IPS DF 4.7 (cell line): ENCODE results near the gene MAP3K13.
"Not testable (repeated sequence)": the region's sequence is repeated elsewhere in the genome, so short reads cannot be mapped to it uniquely, and the experiment has no call there.

Source experiments
- DNase-seq: peaks from one replicate; pipeline ENCODE4 v3.0.0-alpha.2; 2013; ENCODE audit warnings: low spot score; ENCODE audit errors: extremely low read depth

MAP3K13 gene

DNA sequence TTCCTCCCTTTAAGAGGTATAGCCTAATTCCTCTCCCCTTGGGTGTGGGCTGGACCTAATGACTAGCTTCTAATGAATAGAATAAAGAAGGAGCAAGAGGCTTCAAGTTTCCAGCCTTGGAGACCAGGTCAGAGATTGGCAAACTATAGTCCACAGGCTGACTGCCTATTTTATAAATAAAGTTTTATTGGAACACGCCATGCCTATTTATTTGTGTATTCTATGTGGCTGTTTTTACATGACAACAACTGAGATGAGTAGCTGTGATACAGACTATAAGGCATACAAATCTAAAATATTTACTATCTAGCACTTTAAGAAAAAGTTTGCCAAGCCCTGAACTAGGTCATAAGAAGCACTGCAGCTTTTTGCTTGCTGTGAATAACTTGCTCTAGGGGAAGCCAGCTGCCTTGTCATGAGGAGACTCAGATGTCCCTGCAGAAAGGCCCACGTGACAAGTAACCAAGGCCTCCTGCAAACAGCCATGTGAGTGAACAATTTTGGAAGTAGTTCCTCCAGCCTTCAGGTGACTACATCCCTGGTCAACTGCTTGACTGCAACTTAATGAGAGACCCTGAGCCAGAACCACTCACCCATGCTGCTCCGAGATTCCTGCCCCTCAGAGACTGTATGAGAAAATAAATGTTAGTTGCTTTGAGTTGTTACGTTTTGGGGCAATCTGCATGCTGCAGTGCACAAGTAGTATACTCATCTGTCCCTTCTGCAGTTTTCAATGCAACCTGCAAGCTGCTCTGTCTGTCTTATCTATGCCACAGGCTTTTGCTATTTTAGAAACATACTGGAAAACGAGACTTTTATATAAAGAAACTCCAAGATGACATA, 21.1 kb upstream of the MAP3K13 start:
- no peak for DNase-seq

DNA sequence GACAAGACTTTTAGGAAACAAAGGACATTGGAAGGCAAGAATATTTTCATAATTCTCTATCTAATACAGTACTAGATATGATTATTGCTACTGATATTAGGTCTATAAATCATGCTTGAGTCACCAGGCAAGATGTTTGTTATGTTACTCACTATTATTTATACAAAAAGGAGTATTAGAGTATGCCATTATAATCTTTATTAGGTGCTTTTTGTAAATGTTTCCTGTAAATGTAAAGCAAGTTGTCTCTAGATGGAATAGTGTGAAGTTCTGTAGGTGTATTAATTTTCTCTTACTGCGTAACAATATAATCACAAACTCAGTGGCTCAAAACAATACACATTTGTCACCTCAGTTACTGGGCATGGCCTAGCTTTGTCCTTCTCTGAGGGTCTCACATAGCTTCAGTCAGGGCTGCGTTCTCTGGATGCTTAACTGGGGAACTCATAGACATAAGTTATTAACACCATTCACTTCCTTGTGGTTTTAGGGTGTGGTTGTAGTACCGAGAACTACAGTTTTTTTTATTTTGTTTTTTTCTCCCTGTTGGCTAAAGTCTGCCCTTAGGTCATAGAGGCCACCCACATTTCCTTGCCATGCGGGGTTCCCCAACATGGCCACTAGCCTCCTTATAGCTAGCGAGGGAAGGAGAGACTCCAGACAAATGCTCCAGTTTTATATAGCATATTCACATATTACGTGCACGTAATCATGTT, 20.3 kb upstream of the MAP3K13 start:
- DNase-seq: no peak

- DNase-seq: no peak
Measured at GRCh38 chr3:185347399-185347798, 15.5 kb upstream of the MAP3K13 start.

DNA sequence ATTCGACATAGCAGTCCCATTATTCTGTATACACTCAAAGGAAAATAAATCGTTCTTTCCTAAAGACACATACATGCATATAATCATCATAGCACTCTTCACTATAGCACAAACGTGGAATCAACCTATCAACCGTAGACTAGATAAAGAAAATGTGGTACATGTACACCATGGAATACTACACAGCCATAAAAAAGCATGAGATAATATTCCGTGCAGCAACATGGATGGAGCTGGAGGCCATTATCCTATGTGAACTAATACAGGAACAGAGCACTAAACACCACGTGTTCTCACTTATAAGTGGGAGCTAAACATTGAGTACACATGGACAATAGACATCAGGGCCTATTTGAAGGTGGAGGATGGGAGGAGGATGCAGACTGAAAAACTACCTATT, 12.1 kb upstream of the MAP3K13 start:
- no peak for DNase-seq

DNA sequence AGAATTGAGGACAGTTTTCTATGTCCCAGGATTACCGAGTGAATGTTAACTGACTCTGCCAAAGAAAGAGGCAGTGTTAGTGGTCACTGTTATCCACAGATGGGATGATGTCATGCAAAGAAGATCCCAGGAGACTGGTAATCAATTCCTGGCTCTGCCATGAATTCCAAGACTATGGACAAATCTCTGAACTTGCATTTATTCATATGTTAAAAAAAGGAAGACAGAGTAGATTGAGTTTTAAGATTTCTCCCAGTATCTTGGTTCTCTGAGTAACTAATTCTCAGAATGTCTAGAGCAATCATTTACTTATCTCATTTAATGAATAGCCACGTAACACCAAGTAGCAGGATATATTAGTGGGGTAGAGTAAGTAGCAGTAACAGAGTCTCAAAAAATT, 11.5 kb upstream of the MAP3K13 start:
- DNase-seq: no peak

GRCh38 chr3:185353225-185353624, 9.7 kb upstream of the MAP3K13 start:
- no peak for DNase-seq

- DNase-seq: peak; percentile 88
Measured at GRCh38 chr3:185353823-185354614, 8.9 kb upstream of the MAP3K13 start.

GRCh38 chr3:185356499-185356898, 6.4 kb upstream of the MAP3K13 start:
- DNase-seq: no peak

DNA sequence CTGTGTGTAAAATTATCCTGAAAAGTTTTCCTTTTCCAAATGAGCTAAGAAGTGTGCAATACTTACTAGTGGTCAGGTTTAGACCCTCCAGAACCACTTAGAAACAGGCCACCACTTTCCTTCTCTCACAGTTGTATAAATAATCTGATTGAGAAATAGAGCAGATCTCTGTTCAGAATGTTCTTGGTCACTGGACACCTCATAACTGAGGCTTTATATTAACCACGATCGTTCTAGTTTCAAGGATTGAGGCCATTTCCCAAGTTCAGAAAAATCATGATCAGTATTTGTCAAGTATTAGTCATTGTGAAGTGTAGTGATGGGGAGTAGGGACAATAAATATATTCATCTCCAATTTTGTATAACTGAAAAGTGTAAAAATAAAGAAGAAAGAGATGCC, 1.0 kb upstream of the MAP3K13 start:
- DNase-seq: no peak

DNA sequence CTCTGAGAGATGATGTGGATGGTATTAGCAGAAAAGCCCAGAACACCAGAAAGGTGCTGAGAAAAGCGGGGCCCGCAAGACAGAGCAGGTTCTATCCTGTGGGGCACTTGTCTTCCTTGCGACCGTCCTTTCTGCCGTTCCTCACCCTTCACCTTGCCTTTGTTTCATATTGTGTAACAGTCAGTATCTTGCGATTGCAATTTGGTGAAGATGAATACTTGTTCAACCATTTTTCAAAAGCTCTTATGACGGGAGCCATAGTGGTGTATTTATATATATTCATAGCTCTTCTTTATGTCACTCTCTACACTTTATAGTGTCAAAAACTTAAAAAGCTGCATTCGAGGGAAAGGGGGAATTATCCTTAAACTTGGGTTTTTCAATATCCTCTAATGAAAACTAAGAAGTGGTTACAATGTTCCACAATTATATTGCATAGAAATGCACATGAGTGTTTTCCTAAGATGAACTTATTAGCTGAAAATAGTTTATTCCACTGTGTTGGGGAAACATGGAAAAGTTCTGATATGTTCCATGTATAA, 797 bp downstream of the MAP3K13 start:
- DNase-seq: no peak

DNA sequence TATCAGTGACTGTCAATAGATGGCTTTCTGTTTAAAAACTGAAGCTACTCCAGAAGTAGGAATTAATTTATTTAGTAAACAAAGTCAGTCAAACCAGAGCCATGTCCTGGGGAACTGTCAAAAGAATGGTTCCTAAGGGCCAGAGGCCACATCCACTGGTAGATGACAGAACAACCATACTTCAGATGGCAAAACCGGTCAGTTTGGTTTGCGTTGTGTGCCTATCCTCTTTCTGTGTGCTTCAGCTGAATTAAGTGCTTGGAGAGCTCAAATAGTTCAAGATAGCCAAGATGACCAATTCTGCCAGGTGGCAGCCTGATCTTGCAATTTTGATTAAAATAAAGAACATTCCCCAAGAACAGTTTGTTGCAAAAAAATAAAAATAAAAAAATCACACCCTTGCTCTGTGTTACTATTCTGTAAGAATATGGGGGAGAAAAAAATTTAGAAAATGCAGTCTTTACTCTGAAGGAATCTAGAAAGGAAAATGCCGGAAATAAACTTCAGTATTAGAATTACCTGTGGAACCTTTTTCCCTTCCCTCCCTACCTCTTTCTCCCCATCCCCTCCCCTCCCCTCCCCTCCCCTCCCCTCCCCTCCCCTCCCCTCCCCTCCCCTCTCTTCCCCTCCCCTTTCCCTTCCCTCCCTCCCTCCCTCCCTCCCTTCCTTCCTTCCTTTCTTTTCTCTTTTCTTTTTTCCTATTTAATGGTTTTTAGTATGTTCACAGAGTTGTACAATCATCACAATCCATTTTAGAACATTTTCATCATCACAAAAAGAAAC, 2.5 kb downstream of the MAP3K13 start:
- DNase-seq: no peak

DNA sequence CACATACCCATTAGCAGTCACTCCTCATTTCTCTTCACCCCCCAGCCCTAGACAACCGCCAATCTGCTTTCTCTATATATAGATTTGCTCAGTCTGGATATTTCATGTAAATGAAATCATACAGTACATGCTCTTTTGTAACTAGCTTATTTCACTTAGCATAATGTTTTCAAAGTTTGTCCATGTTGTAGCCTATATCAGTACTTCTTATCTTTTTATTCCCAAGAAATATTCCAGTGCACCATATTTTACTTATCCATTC, 3.1 kb downstream of the MAP3K13 start:
- DNase-seq: no peak

GRCh38 chr3:185366913-185367312, 4.0 kb downstream of the MAP3K13 start:
- no peak for DNase-seq

- not testable (repeated sequence) for DNase-seq
Measured at GRCh38 chr3:185370349-185370748, 7.4 kb downstream of the MAP3K13 start.

- DNase-seq: no peak
Measured at GRCh38 chr3:185371306-185372074, 8.6 kb downstream of the MAP3K13 start.

DNA sequence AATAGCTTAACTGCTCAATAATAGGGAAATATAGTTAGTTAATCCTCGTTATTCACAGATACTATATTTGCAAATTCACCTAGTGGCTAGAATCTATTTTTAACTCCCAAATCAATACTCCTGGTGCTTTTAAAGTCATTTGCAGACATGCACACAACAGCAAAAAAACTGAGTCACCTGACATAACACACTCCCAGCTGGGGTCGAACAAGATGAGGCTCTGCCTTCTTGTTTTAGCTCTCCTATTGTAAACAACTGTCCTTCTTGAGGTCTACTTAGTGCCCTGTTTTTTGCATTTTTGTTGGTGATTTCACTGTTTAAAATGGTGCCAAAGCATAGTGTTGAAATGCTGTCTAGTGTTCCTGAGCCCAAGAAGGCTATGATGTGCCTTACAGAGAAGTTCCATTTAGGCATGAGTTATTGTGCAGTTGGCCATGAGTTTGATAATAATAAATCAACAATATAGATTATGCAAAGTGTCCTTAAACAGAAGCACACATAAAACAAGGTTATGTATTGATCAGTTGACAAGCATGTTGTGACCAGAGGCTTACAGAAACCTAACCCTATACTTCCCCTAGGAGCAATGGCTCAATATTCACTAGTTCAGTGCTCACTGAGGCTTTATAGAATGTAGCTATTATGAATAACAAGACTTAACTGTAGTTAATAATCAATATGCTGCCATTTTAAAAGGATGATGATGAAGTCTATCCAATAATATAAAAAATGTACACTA, 18.6 kb downstream of the MAP3K13 start:
- DNase-seq: no peak

- no peak for DNase-seq
Measured at GRCh38 chr3:185382154-185382553, 19.2 kb downstream of the MAP3K13 start.

DNA sequence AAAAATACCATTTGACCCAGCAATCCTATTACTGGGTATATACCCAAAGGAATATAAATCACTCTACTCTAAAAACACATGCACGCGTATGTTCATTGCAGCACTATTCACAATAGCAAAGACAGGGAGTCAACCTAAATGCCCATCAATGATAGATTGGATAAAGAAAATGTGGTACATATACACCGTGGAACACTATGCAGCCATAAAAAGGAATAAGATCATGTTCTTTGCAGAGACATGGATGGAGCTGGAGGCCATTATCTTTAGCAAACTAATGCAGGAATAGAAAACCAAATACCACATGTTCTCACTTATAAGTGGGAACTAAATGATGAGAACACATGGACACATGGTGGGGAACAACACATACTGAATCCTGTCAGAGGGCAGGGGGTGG, 23.6 kb downstream of the MAP3K13 start:
- not testable (repeated sequence) for DNase-seq

- DNase-seq: no peak
Measured at GRCh38 chr3:185387646-185388045, 24.7 kb downstream of the MAP3K13 start.

GRCh38 chr3:185393055-185393454, 30.1 kb downstream of the MAP3K13 start:
- no peak for DNase-seq
